Large intestine (tissue), 3 donors: ENCODE data around the gene CD28. TPM values are rescaled to one million over a fixed set of nuclear protein-coding genes. Genes with fewer than 3 reads are reported as not detected.
"Not testable (repeated sequence)": the region's sequence is repeated elsewhere in the genome, so short reads cannot be mapped to it uniquely, and the experiment has no call there.

Experiments
- DNase-seq, 2 donors: peaks; one replicate each; pipeline versions ENCODE4 v3.0.0 to v3.0.0-alpha.2; 2013
- H3K27ac ChIP-seq: one replicate; pipeline ENCODE4 v1.5.1; 2013; ENCODE audit warnings: low read length
- H3K27me3 ChIP-seq: 2 replicates; pipeline ENCODE4 v1.6.1; 2013; ENCODE audit warnings: low read length; ENCODE audit not compliant: control insufficient read depth, insufficient read depth
- H3K36me3 ChIP-seq: 2 replicates; pipeline ENCODE4 v1.6.1; 2013; ENCODE audit warnings: low read length; ENCODE audit not compliant: control insufficient read depth, insufficient read depth
- H3K4me1 ChIP-seq: one replicate; pipeline ENCODE4 v1.6.1; 2013; ENCODE audit warnings: low read length; ENCODE audit not compliant: control insufficient read depth, insufficient read depth
- H3K4me3 ChIP-seq: one replicate; pipeline ENCODE4 v1.5.1; 2013; ENCODE audit warnings: low read length
- H3K9me3 ChIP-seq: one replicate; pipeline ENCODE4 v1.6.1; 2013; ENCODE audit warnings: mild to moderate bottlenecking, low read depth, low read length, moderate library complexity; ENCODE audit not compliant: control insufficient read depth
- WGBS: methylation state at CpG from one replicate; pipeline ENCODE4 v1.1.5; 2013; ENCODE audit warnings: low lambda C conversion rate; ENCODE audit not compliant: insufficient coverage; 5-methylcytosine and 5-hydroxymethylcytosine counted together
- polyA plus RNA-seq: library from polyadenylated mRNA; unstranded; fragments of 120-200 nt; gene quantifications from one replicate; pipeline ENCODE4 v1.2.1, GENCODE V29; 2013

The CD28 gene
- polyA plus RNA-seq, 1 donor: 1.5 TPM

DNA sequence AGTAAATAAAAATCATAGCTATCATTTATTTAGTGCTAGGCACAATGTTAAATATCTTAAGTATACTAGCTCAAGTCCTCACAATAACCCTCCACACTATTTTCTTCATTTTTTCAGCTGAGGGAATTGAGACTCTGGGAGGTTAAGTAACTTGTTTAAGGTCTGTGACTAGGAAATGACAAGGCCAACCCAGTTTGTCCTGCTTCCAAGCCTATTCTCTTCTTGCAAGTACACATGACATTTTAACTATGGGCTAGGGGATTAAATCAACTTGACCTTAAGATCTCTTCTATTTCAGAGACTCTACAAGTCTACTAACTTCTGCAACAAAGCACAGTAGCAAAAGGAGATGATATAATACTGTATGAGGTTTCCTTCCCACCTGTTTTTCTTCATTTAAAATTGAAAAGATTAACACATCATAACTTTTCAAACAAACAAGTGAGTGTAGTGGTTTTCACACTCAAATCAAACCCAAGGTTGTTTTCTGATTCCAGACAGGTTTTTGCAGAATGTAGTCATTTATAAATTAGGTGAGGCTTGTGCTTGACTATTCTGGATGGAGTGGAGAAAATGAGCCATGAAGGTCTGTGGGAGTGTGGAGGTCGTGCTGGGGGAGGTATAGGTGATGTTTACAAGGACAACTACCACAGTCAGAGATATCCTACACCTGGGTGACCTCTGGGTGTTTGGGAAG lies 57.0 kb downstream of the CD28 start:
- Histone ChIP-seq H3K4me3 (no peak overlapping the region), H3K36me3 (no peaks in the 10 kb centered on the region), H3K9me3 (no peaks in the 10 kb centered on the region), H3K4me1 (no peaks in the 10 kb centered on the region), H3K27me3 (no peaks in the 10 kb centered on the region), H3K27ac (no peak overlapping the region)
- DNase-seq: no peak
- no CpG with 5 or more reads among the region's 1 CpG for WGBS

DNA sequence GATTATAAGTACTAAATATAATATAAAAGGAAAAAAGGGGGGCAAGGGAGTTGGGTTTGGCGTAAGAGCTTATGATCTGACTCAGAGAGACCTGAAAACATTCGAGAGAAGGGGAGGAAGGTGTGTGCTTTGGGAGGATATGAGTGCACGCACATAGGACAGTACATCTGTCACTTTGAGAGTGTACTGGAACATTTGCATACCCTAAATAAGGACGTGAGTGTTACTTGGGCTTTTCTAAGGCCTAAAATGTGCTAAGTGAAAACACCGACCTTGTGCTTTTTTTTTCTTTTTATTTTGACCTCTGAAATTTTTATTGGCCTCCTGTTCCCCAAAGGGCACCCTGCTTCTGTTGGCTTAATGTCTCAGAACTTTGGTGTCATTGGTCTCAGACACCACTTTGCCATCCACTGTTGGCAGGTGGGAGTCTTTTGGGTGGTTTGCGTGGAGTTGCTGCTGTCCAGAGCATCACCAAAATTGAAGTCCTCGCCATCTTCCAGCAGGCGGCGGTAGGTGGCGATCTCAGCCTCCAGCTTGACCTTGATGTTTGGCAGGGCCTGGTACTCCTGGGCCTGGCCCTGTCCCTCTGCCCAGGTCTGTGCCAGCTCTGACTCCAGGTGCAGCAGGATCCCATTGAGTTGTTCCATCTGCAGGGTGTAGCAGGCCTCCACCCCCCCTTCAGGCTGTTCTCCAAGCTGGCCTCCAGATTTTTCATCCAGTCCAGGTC lies 57.7 kb downstream of the CD28 start:
- WGBS: 89% methylated on average over 3 of the region's 10 CpGs
- Histone ChIP-seq H3K4me1 (no peaks in the 10 kb centered on the region), H3K27ac (no peak overlapping the region), H3K4me3 (no peak overlapping the region), H3K9me3 (no peaks in the 10 kb centered on the region), H3K27me3 (no peaks in the 10 kb centered on the region), H3K36me3 (no peaks in the 10 kb centered on the region)
- DNase-seq: no peak

DNA sequence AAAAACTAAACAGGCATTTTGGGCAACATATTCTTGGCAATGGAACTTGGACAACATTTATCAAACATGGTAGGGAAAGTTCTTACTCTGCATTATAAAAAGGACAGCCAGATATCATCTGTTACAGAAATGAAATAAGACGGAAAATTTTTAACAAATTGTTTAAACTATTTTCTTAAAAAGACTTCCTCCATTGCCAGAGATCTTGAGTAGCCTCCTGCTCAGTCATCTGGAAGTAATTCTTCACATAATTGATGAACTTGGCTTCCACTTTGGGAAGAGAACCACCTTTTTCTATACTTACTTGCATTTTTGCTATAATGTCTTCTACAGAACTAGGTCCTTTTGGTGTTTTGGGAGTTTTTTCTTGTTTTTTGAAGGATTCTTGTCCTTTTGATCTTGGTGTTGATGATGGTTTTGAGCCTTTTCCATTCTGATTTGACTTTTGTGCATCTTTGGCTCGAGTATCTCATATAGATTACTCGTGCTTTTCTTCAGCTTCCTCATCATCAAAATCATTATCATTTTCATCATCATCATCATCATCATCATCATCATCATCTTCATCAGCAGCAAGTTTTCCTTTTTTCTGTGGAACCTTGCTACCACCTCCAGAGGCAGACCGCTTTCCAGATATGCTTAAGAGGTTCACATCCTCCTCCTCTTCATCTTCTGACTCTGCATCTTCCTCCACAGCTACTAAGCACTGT lies 66.2 kb downstream of the CD28 start:
- no peaks in the 10 kb centered on the region for H3K9me3 ChIP-seq
- no peak overlapping the region for H3K27ac ChIP-seq
- 96% methylated on average over 3 of the region's 4 CpGs for WGBS
- H3K4me1 ChIP-seq: no peaks in the 10 kb centered on the region
- H3K4me3 ChIP-seq: no peak overlapping the region
- H3K36me3 ChIP-seq: no peaks in the 10 kb centered on the region
- no peak for DNase-seq
- no peaks in the 10 kb centered on the region for H3K27me3 ChIP-seq

DNA sequence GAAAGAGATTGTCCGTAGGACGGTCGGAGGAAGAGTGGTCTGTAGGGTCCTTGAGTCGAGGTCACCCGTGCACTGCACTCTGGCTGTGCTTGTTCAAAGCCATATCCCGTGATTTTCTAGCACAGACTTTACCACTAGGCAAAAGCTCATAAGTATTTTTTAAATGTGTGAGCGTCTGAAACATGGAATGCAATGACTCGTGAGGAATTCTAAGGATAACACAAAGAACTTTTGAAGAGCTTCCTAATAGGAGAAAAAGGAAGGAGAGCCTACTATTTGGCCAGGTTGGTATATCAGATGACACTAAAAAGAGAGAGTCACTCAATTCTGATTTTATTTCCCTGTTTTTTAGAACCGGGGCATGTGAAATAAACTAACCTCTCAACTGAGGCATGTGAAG lies 68.3 kb downstream of the CD28 start:
- no peak for DNase-seq
- H3K4me3 ChIP-seq: no peak overlapping the region
- no peaks in the 10 kb centered on the region for H3K27me3 ChIP-seq
- no peaks in the 10 kb centered on the region for H3K36me3 ChIP-seq
- no peaks in the 10 kb centered on the region for H3K4me1 ChIP-seq
- WGBS: 86% methylated on average over 2 of the region's 9 CpGs
- no peaks in the 10 kb centered on the region for H3K9me3 ChIP-seq
- H3K27ac ChIP-seq: no peak overlapping the region

DNA sequence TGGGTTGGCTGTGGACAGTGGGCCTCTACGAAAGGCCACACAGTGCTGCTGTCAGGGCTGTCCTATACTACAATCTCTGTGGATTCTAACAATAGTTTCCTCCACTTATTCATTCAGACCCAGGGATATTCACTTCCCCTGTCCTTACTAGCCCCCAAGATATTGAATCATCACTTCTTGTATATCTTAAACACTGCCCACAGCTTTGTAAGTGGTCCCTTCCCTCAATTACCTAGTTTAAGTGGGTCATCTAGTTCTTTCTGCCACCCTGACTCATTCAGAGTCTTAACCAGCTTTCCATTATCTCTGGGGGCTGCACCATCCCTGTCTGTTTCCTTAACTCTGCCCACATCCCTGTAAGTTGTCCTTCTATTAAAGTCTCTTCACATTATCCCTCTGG lies 69.2 kb downstream of the CD28 start:
- no peak for DNase-seq
- Histone ChIP-seq H3K4me1 (no peaks in the 10 kb centered on the region), H3K27me3 (no peaks in the 10 kb centered on the region), H3K27ac (no peak overlapping the region), H3K36me3 (no peaks in the 10 kb centered on the region), H3K4me3 (no peak overlapping the region), H3K9me3 (no peaks in the 10 kb centered on the region)
- WGBS: no CpG with 5 or more reads among the region's 1 CpG

DNA sequence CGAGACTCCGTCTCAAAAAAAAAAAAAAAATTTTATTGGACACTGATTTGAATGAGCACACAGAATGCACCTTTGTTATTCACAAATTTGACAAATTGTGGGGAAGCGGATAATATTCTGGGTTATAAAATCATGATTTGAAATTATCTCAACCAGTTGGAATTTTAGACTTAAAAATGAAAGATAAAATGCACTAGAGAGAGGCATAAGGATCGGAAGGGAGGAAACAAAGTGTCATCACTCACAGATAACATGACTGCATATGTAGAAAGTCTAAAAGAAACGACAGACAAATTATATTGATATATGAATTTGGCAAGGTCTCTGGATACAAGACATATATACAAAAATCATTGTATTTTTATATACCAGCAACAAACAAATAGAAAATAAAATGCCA lies 70.6 kb downstream of the CD28 start:
- H3K4me3 ChIP-seq: no peak overlapping the region
- H3K4me1 ChIP-seq: no peaks in the 10 kb centered on the region
- H3K27ac ChIP-seq: no peak overlapping the region
- 64% methylated on average over 3 of the region's 5 CpGs for WGBS
- no peaks in the 10 kb centered on the region for H3K27me3 ChIP-seq
- H3K9me3 ChIP-seq: no peaks in the 10 kb centered on the region
- H3K36me3 ChIP-seq: no peaks in the 10 kb centered on the region
- no peak for DNase-seq

- H3K9me3 ChIP-seq, H3K36me3 ChIP-seq, DNase-seq, H3K27ac ChIP-seq, H3K27me3 ChIP-seq, H3K4me3 ChIP-seq, H3K4me1 ChIP-seq: not testable (repeated sequence)
- WGBS: 100% methylated on average over 2 of the region's 4 CpGs
Measured at GRCh38 chr2:203779477-203780073, 73.1 kb downstream of the CD28 start.

- Histone ChIP-seq H3K27ac (no peak overlapping the region), H3K4me1 (peaks cover 8% of the 10 kb centered on the region), H3K9me3 (no peaks in the 10 kb centered on the region), H3K4me3 (no peak overlapping the region), H3K27me3 (no peaks in the 10 kb centered on the region), H3K36me3 (no peaks in the 10 kb centered on the region)
- DNase-seq: no peak
Measured at GRCh38 chr2:203780231-203780630, 73.8 kb downstream of the CD28 start.

DNA sequence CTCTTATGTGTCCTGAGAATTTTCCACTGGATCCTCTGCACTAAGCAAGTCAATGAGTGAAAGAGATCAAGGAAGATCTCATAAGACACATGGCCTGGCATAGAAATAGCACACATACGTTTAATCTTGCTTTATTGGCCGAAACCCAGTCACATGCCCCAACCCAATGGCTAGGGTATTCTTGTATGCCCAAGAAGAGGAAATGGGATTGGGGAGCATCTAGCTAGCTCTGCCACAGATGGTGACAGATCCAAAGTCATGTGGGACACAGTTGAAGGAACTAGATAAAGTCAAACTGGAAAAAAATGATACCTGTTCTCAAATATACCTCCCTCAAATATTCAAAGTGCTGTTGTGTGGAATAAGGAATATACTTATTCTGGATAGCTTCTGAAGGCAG lies 74.7 kb downstream of the CD28 start:
- DNase-seq: no peak
- Histone ChIP-seq H3K27ac (no peak overlapping the region), H3K9me3 (no peaks in the 10 kb centered on the region), H3K4me3 (no peak overlapping the region), H3K27me3 (no peaks in the 10 kb centered on the region), H3K36me3 (no peaks in the 10 kb centered on the region), H3K4me1 (peaks cover 8% of the 10 kb centered on the region)
- no CpG with 5 or more reads among the region's 2 CpGs for WGBS

DNA sequence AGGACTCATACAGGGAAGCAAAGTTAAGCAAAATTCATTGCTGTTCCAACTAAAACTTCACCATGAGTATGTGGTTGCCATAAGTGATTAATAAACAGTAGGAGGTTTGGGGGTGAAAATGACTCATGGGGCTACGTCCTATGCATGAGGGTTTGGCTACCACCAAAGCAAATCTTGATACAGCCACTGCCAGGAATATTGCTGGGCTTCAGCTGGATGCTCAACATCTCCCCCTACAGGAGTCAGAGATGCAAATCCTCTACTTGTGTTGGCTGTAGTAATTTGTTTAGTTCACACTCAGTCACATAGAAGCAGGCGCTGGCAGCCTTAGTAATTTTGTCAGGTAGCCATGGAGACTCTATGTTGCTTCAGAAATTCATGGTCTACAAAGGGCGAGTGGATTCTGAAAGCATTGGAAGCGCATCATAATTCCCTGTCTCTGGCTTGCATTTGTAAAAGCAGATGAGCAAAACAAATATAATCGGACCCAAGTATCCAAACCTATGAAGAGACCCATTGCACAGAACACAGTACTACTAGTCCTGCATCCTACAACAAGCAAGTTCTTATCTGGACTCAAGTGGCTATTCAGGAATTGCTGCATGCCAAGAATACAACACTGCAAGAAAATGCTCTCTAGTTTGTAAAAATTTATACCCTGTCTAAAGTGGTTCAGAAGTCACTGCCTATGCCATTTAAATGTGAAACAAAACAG lies 76.0 kb downstream of the CD28 start:
- H3K36me3 ChIP-seq: no peaks in the 10 kb centered on the region
- H3K4me1 ChIP-seq: peaks cover 8% of the 10 kb centered on the region
- H3K27me3 ChIP-seq: no peaks in the 10 kb centered on the region
- no peak overlapping the region for H3K27ac ChIP-seq
- peak; percentile 45 to 62 for DNase-seq
- H3K4me3 ChIP-seq: no peak overlapping the region
- WGBS: no CpG with 5 or more reads among the region's 5 CpGs
- H3K9me3 ChIP-seq: no peaks in the 10 kb centered on the region
